GM11168 (cell line): ENCODE measurements around the gene UBE2E3.

Source experiments
- in situ Hi-C: fragments of 300-500 bp; cut with MboI; formaldehyde crosslinking; loops from one replicate; pipeline ENCODE4 v1.12.0; 2022; ENCODE audit warnings: low sequenced_read_pairs; ENCODE audit not compliant: unreplicated experiment

Gene UBE2E3

GRCh38 chr2:181021199-181021789 lies 40.9 kb downstream of the UBE2E3 start:
- in situ Hi-C loops: no loop called here

DNA sequence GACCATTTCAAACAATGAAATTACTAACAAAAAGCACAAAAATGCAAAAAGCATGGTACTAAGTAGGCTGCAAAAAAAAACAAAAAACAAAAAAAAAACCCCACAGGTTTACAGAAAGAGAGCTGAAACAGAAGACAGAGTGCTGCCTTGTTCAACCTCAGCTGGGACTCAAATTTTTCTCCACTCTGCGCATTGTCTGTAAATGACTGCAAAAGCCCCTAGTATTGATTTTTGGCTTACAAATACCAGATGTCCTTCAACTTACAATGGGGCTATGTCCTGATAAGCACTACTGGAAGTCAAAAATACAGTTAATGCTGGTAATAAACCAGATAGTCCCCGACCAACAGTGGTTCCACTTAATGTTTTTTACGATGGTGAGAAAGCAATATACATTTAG lies 42.2 kb downstream of the UBE2E3 start:
- in situ Hi-C loops: no loop called here

DNA sequence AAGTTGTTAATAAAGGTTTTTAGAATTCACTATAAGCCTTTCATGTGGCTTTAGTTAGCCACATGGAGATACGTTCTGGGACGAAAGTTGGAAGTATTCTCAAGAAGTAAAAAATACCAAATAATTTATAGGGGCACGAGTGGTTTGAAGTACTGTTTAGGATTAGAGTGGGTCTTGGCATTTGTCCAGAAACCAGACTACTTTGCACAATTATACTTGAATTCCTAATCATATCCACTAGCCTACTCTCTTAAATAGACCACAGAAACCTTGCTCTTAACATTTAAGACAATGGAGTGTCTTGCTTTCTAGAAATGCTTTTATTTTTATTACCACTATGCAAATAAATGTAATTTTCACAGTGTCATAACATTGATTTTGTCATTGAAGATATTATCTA lies 44.6 kb downstream of the UBE2E3 start:
- in situ Hi-C loops: no loop called here

- in situ Hi-C loops: no loop called here
These were observed 56.0 kb downstream of the UBE2E3 start for GRCh38 chr2:181036445-181036844.

GRCh38 chr2:181036848-181037603 lies 56.6 kb downstream of the UBE2E3 start:
- in situ Hi-C loops: no loop called here

DNA sequence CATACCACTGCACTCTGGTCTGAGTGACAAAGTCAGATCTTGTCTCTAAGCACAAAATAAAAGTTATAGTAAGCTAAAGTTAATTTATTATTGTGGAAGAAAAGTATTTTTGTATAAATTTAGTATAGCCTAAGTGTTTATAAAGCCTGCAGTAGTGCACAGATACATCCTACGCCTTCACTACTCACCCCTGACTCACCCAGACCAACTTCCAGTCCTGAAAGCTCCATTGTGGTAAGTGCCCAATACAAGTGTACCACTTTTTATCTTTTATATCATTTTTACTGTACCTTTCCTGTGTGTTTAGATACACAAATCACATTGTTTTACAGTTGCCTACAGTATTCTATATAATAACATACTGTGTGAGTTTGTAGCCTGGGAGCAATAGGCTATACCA lies 57.5 kb downstream of the UBE2E3 start:
- in situ Hi-C loops: no loop called here

DNA sequence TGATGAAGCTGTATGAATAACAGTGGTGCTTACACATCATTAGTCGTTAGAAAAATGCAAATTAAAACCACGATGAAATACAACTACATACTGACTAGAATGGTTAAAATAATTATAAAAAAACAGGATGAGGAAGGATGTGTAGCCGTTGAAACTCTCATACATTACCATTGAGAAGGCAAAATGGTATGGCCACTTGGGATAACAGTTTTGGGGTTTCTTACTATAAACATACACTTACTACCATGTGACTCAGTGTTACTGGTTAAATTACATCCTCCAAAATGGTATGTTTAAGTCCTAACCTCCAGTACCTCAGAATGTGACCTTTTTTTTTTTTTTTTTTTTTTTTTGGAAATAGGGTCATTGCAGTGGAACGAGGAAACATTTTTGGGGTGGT lies 58.4 kb downstream of the UBE2E3 start:
- in situ Hi-C loops: no loop called here

GRCh38 chr2:181040839-181041238 lies 60.4 kb downstream of the UBE2E3 start:
- in situ Hi-C loops: loop anchor here (10.0 kb wide), 1 partner anchor 56 kb away; the partner anchor contains the start of gene UBE2E3

DNA sequence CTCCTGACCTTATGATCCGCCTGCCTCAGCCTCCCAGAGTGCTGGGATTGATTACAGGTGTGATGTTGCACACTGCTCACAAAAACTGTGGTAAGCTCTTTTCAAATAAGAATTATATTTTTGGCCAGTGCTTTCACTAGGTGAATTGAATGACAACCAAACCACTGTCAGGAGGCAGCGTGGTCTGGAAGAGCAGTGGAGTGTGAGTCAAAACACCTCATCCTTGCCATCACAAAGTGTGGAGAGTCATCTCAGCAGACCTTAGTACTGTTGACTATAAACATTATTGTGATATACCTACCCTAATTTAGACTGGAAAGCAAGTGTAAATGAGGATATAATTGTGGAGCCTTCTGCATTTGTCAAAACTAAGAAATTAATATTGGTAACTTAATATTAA lies 61.3 kb downstream of the UBE2E3 start:
- in situ Hi-C loops: loop anchor here (10.0 kb wide), 1 partner anchor 57 kb away; the partner anchor contains the start of gene UBE2E3

GRCh38 chr2:181042706-181043105 lies 62.3 kb downstream of the UBE2E3 start:
- in situ Hi-C loops: loop anchor here (10.0 kb wide), 1 partner anchor 58 kb away; the partner anchor contains the start of gene UBE2E3

GRCh38 chr2:181046833-181047232 lies 66.4 kb downstream of the UBE2E3 start:
- in situ Hi-C loops: loop anchor here (10.0 kb wide), 1 partner anchor 62 kb away; the partner anchor contains the start of gene UBE2E3

GRCh38 chr2:181047829-181048228 lies 67.4 kb downstream of the UBE2E3 start:
- in situ Hi-C loops: loop anchor here (10.0 kb wide), 1 partner anchor 63 kb away; the partner anchor contains the start of gene UBE2E3

- in situ Hi-C loops: loop anchor here (25.0 kb wide), 1 partner anchor 940 kb away; no protein-coding TSS in a partner anchor
These were observed 71.6 kb downstream of the UBE2E3 start for GRCh38 chr2:181051861-181052522.

- in situ Hi-C loops: loop anchor here (25.0 kb wide), 1 partner anchor 940 kb away; no protein-coding TSS in a partner anchor
These were observed 72.1 kb downstream of the UBE2E3 start for GRCh38 chr2:181052523-181052891.

DNA sequence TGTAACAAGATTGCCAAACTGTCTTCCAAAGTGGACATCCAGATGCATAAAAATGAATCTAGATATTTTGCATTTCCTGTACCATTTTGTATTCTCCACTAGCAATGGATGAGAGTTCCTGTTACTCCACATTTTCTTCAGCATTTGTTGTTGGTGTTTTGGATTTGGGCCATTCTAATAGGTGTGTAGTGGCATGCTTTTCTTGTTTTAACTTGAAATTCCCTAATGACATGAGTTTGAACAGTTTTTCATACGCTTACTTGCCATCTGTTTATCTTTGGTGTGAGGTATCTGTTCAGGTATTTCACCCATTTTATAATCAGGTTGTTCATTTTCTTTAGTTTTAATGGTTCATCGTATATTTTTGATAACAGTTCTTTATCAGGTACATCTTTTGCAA lies 73.9 kb downstream of the UBE2E3 start:
- in situ Hi-C loops: loop anchor here (25.0 kb wide), 1 partner anchor 942 kb away; no protein-coding TSS in a partner anchor

DNA sequence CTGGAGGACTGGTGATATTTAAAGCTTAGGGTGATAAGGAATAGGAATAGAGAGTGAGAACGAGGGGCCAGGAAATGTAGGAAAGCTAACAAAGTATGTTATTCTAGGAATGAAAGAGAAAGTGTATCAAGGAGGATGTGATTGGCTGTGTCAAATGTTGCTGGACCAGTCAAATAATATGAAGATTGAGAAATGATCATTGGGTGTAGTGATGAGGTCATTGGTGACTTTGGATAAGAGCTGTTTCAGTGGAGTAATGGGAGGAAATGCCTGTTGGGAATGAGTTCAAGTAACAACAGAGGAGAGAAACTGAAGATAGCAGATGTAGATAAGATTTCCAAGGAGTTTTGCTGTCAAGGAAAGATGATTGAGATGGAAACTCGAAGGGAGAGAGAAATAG lies 74.4 kb downstream of the UBE2E3 start:
- in situ Hi-C loops: loop anchor here (25.0 kb wide), 1 partner anchor 943 kb away; no protein-coding TSS in a partner anchor

DNA sequence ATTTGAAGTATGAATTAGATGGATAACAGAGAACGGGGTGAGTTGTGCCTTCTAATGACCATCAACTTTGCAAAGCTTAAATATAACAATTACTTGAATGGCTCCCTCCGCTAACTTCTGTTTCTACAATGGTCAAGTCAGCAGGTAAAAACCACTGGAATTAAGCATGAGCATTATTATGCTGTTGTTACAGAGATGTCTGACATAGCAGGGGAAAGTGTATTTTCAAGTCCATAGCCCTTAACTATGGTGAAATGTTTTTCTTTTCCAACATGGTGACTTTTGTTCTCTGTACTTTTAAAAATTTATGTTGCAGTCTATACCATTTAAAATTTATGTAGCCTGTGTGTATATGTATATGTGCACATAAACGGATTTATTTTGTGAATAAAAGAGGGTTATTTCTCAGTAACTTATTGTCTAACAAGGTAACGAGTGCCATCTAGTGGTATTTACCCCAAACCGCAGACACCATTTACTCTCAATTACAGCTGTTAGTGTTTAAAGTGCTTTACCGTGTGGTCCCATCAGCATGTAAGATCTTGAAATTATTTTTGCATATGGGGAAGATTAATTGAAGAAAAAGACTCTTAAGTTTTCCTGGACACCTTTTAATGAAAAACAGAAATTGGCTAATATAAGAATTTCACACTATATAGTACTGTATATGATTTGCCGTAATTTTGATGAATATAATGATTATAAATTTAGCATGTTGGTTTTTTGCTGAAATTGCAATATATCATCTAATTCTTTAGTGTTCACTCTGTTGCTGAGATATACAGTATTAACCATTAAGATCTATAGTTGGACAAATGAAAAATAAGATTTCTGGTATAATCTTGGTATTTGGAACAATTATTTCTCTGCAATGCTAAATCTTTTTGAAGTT lies 78.2 kb downstream of the UBE2E3 start:
- in situ Hi-C loops: loop anchor here (25.0 kb wide), 1 partner anchor 946 kb away; no protein-coding TSS in a partner anchor

DNA sequence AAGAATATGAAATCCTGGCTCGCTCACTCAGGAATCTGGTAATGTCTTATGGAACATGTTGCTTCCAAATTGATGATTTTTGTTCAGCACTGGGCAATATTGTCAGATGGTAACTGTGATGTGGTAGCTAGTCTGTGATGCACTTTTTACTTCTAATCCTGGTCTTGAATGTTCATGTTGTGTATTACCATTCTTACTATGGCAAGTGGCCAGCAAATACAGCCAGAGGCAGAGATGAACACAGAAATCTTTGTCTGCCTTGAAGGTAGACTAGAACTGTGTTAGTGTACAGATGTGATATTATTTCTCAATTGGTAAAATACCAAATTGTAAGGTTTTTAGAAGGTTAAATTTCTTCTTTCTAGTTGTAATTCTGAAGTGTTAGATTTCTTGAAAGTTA lies 83.3 kb downstream of the UBE2E3 start:
- in situ Hi-C loops: loop anchor here (25.0 kb wide), 1 partner anchor 951 kb away; no protein-coding TSS in a partner anchor

DNA sequence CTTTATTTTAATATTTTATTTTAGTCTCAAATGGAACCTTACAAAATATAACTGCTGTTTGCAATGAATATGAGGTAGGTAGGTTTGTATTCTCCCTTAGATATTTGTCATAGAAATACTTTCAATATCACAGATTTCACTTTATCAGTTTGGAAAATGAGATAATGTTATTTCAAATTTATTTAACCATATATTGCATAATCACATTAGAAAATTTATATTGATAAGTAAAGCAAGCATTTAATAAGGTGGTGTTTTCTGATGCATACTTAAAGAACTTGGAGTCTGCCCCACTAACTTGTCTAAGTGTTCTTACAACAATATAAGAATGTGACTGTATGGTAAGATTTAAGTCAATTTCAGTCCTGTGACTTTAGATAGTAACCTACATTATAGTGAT lies 85.1 kb downstream of the UBE2E3 start:
- in situ Hi-C loops: loop anchor here (25.0 kb wide), 1 partner anchor 953 kb away; no protein-coding TSS in a partner anchor

- in situ Hi-C loops: loop anchor here (25.0 kb wide), 1 partner anchor 954 kb away; no protein-coding TSS in a partner anchor
These were observed 85.9 kb downstream of the UBE2E3 start for GRCh38 chr2:181066333-181066732.
